NCI-H2196 treated with DMSO at 0.1 percent for 48 hours (cell line): ENCODE measurements around the gene M6PR.
"Not testable (repeated sequence)": the region's sequence is repeated elsewhere in the genome, so short reads cannot be mapped to it uniquely, and the experiment has no call there.

Source experiments
- DNase-seq: peaks from one replicate; lab custom pipeline; 2025; ENCODE audit not compliant: unreplicated experiment; lab: John Stamatoyannopoulos, UW

Gene M6PR

GRCh38 chr12:8914033-8914715 lies 35.3 kb downstream of the M6PR start, which contains the start of gene PHC1:
PHC1 (plus strand) TSS chr12:8914509; CDS start chr12:8917678, 3,169 bp downstream.
- DNase-seq, result peak; percentile 12

- DNase-seq, result no peak
Measured at GRCh38 chr12:8913702-8914032, 35.8 kb downstream of the M6PR start.

GRCh38 chr12:8912914-8913313 lies 36.5 kb downstream of the M6PR start:
- no peak for DNase-seq

GRCh38 chr12:8911606-8912268 lies 37.7 kb downstream of the M6PR start:
- DNase-seq, result no peak

- DNase-seq, result no peak
Measured at GRCh38 chr12:8909752-8910151, 39.7 kb downstream of the M6PR start.

- no peak for DNase-seq
Measured at GRCh38 chr12:8907513-8907912, 41.9 kb downstream of the M6PR start.

GRCh38 chr12:8906266-8907180 lies 42.9 kb downstream of the M6PR start:
- no peak for DNase-seq

GRCh38 chr12:8905546-8905945 lies 43.9 kb downstream of the M6PR start:
- DNase-seq, result no peak

GRCh38 chr12:8904665-8905064 lies 44.8 kb downstream of the M6PR start:
- no peak for DNase-seq

- no peak for DNase-seq
Measured at GRCh38 chr12:8903646-8904045, 45.8 kb downstream of the M6PR start.

GRCh38 chr12:8902703-8903102 lies 46.7 kb downstream of the M6PR start:
- DNase-seq, result not testable (repeated sequence)

- no peak for DNase-seq
Measured at GRCh38 chr12:8899830-8900229, 49.6 kb downstream of the M6PR start.

- DNase-seq, result no peak
Measured at GRCh38 chr12:8897081-8897480, 52.4 kb downstream of the M6PR start.

- DNase-seq, result no peak
Measured at GRCh38 chr12:8894986-8895385, 54.5 kb downstream of the M6PR start.

GRCh38 chr12:8894378-8894777 lies 55.1 kb downstream of the M6PR start:
- no peak for DNase-seq

GRCh38 chr12:8891976-8892375 lies 57.5 kb downstream of the M6PR start:
- DNase-seq, result no peak
